B cell (primary cell): ENCODE measurements around the gene DCLK1.

Experiments used
- EZH2 ChIP-seq: IDR thresholded peaks from 2 replicates; pipeline ENCODE4 v1.6.1; 2012; ENCODE audit warnings: borderline replicate concordance, low read depth, mild to moderate bottlenecking, moderate library complexity, low read length; ENCODE audit not compliant: insufficient read depth, poor library complexity, severe bottlenecking
- TF ChIP-seq, protein P1 (sequence below): fragments of 200-600 bp; IDR thresholded peaks from one replicate; pipeline ENCODE4 v1.8.0; 2022; ENCODE audit warnings: antibody characterized with exemption, mild to moderate bottlenecking

DNA sequence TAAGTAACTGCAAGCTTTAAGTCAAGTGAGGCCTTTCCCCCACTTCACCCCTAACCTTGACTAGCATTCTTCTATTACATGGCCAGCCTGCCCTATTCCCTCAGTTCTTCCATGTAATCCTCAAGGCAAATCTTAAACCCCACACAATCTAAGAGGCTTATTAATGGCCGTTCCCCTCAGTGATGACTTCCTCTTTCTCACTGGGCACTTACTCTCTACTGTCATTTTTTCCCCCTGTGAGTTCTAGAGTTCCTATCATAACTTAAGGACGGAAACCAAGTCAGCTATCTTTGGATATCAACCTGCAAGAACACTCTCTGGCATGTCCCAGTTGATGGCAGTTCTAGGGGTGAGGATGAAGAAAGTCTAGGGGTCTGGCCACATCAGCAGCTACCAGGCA, 131.2 kb downstream of the DCLK1 start:
- TF ChIP-seq, protein P1, sequence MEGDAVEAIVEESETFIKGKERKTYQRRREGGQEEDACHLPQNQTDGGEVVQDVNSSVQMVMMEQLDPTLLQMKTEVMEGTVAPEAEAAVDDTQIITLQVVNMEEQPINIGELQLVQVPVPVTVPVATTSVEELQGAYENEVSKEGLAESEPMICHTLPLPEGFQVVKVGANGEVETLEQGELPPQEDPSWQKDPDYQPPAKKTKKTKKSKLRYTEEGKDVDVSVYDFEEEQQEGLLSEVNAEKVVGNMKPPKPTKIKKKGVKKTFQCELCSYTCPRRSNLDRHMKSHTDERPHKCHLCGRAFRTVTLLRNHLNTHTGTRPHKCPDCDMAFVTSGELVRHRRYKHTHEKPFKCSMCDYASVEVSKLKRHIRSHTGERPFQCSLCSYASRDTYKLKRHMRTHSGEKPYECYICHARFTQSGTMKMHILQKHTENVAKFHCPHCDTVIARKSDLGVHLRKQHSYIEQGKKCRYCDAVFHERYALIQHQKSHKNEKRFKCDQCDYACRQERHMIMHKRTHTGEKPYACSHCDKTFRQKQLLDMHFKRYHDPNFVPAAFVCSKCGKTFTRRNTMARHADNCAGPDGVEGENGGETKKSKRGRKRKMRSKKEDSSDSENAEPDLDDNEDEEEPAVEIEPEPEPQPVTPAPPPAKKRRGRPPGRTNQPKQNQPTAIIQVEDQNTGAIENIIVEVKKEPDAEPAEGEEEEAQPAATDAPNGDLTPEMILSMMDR, result no peak
- TF ChIP-seq EZH2, result no peak
